Measurements from ENCODE around the gene DARS1.

Gene DARS1

GRCh38 chr2:135985018-135985825, at the start of gene DARS1:
Gene DARS1 (minus strand): TSS chr2:135985626. CDS start chr2:135985468, 158 bp downstream.
- DNase-seq (ENCODE audit: low spot score): peak; percentile 97

DNA sequence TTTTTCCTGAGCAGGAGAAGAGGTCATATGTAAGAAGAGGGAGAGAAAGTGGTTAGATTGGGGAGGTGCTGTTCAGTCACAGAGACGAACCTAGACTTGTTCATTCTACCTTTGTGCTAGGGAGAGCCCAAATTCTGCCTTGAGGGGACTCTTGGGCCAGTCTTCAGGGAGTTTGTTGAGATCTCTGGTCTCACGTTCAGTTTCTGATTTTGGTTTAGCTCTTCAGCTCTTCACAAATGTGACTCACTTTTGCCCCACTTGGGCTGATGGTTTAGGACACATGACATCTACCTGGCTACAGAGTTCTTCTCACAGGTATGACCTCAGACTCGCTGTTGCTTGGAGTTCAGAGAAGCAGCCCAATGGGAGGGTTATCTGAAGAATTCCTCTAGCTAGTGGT, 49.2 kb upstream of the DARS1 start:
- no peak for DNase-seq (ENCODE audit: low spot score)

DNA sequence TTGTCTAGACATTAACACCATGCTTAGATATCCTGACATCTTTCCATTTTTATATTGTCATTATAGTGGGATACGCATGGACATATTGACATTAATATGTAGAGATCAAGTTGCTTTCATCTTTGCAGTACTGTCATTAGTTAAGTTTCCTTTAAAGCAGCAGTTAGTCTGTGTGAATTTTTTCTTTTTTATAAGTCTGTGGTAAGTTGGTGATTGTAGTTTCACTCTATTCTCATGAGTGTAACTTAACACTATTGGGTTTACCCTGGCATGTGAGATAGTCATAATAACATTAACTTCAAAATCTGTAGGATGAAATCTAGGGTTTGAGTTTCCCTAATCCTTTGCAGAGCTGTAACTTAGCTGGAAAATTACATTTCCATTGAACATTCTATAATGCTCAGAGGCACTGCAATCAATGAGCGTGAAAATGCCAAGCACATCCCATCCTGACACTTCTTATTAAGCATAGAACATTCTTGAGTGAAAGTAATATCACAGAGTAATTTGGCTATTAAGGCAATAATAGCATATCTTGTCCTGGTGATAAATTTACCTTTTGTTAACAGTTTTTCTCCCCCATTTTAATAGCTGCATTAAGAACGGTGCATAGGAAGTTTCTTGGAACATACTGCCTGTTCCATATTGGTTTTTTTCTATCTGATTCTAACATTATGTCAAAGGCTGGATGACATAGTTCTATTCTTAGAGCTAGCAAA, 47.5 kb upstream of the DARS1 start:
- no peak for DNase-seq (ENCODE audit: low spot score)

DNA sequence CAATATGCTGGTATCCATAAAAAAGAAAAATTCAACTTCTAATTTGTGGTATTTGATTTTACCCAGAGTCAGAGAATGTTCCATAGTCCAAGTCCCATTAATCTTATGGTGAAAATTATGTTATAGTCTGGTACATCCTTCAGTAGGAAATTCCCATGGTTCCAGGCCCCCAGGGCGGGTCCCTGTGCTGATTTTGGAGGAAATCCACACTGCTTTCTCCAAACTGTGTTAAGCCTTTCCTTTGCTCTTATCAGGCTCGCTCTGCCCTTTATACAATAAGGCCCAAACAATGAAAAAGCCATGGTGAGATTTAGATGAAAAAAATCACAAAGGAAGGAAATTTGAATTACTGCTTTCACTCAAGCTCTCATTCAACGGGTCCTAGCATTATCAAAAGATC, 46.8 kb upstream of the DARS1 start:
- no peak for DNase-seq (ENCODE audit: low spot score)

DNA sequence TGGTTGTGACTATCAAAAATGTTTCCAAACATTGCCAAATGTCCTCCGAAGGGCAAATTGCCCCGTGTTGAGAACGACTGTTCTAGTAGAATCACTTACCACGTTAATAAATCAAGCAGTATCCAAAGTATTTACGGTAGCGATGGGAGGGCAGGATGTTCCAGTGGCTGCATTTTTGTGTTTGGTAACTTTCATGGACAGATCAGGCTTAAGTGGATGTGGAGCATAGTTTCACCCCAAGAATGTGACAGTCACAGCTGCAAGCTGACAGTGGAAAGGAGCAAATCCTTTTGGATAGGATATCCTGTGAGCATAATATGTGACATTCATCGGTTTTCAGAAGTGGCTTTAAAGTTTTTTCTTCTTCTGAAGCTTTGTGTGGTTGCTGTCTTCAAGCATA, 46.3 kb upstream of the DARS1 start:
- DNase-seq (ENCODE audit: low spot score): no peak

- DNase-seq (ENCODE audit: low spot score): no peak
Measured at GRCh38 chr2:136030406-136030805, 45.0 kb upstream of the DARS1 start.

DNA sequence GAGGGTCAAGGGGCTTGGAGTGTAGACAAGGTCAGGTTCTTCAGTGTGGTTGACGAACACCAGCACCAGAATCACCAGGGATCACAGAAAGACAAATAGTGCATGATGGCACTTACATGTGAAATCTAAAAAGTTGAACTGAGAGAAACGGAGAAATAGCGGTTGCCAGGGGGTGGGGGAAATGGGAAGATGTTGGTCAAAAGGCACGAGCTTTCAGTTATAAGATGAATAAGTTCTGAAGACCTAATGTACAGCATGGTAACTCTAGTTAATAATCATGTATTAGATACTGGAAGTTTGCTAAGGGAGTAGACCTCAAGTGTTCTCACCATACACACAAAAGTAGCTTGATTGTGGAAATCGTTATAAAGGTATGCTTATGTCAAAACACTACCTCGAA, 43.7 kb upstream of the DARS1 start:
- no peak for DNase-seq (ENCODE audit: low spot score)

DNA sequence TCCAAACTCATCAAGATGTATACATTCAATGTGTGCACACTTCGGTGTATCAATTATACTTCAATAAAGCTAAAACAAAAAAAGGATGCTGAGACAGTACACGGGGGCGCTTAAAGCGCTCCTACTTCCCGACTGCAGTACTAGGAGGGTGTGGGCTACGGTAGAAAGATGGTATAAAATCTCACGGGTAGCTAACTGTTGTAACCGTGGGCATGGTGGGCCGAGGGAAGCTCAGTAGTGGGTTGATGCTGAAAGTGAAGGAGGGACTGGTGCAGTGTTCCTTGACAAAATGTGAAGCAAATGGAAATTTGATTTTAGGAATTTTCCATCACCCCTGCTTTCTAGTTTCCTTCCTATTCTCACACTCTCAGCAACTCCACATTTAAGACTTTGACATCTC, 42.6 kb upstream of the DARS1 start:
- no peak for DNase-seq (ENCODE audit: low spot score)

DNA sequence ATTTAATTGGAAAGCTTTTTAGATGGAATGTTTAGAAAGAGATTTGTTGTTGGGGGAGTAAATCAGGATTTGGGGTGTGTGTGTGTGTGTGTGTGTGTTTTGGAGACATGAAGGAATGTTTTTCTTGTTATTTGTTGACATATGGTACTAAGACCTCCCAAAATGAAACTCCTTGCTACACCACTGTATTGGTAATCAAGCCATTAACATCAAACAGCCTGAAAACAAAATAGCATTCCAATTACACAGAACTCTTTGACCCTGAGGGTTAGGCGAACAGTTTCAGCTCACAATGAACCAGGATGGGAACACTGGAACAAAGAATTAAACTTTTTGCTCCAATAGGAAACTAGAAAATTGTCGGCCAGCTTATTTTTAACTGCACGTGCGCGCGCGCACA, 41.7 kb upstream of the DARS1 start:
- DNase-seq (ENCODE audit: low spot score): no peak

- peak; percentile 52 for DNase-seq (ENCODE audit: low spot score)
Measured at GRCh38 chr2:136025057-136025973, 39.9 kb upstream of the DARS1 start.

- DNase-seq (ENCODE audit: low spot score): no peak
Measured at GRCh38 chr2:136024616-136025015, 39.2 kb upstream of the DARS1 start.

DNA sequence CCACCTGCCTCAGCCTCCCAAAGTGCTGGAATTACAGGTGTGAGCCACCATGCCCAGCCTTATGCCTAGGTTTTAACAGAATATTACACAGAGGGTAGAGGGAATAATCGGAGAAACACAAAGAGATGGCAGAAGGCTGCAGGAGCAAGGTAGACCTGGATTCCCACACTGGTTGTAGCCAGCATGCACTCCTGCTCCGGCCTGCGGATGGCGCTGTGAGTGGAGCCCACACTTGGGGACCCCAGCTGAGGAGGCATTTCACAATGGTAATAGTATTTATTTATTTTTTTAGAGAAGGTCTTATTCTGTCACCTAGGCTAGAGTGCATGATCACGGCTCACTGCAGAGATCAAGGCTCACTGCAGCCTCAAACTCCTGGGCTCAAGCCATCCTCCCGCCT, 38.8 kb upstream of the DARS1 start:
- DNase-seq (ENCODE audit: low spot score): no peak

- no peak for DNase-seq (ENCODE audit: low spot score)
Measured at GRCh38 chr2:136023416-136023815, 38.0 kb upstream of the DARS1 start.

DNA sequence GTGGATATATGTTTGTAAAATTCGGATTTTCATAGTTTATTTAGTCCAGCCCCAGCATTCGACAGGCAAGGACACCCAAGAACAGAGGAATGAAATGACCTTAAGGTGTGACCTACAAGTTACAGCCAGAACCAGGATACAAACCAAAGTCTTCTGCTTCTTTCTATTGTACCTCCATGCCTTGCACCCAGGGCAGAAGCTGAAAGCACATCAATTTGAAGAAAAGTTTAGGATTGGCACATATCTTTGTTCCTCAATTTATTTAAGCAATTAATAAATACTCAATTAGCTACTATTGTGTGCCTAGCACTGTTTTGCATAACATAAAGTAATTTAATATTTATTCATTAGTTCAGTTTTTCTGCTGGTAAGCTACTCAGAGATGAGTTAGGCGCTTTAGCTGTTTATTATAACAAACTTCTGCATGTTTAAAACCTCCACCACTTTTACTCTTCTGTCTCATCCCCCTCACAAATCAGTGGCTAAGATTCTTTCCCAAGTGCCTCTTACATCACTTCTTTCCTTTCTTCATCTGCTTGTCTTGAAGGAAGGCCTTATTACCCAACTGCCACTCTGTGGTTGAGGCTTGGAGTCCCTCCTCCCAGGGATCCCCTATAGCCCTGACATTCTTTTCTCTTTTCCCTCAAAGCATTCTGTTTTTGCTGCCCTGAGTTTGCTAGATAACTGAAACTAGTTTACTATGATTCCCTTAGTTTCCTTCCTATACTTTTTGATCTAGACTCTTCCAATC, 37.1 kb upstream of the DARS1 start:
- DNase-seq (ENCODE audit: low spot score): no peak

DNA sequence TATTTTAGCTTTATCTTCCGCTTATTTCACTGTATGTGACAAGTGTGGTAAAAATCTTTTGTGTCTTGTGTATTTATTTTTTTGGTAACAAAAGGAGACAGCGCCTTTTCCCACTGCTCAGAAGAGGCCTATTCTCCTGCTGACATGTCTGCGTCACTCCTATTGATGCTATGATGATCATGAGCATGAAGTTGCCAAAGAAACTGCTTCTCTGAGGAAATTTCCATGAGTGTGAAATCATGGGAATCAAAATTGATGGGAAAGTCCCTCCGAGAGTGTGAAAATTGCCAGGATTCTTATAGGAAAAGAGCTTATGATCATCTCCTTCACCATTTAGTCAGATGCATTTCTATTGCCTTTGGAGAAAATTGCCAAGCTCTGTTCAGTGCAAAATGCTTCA, 36.5 kb upstream of the DARS1 start:
- DNase-seq (ENCODE audit: low spot score): no peak

- DNase-seq (ENCODE audit: low spot score): no peak
Measured at GRCh38 chr2:136021406-136021805, 36.0 kb upstream of the DARS1 start.

- no peak for DNase-seq (ENCODE audit: low spot score)
Measured at GRCh38 chr2:136020831-136021230, 35.4 kb upstream of the DARS1 start.

- no peak for DNase-seq (ENCODE audit: low spot score)
Measured at GRCh38 chr2:136019825-136020224, 34.4 kb upstream of the DARS1 start.

GRCh38 chr2:136019306-136019705, 33.9 kb upstream of the DARS1 start:
- no peak for DNase-seq (ENCODE audit: low spot score)

GRCh38 chr2:136017786-136018185, 32.4 kb upstream of the DARS1 start:
- DNase-seq (ENCODE audit: low spot score): no peak

DNA sequence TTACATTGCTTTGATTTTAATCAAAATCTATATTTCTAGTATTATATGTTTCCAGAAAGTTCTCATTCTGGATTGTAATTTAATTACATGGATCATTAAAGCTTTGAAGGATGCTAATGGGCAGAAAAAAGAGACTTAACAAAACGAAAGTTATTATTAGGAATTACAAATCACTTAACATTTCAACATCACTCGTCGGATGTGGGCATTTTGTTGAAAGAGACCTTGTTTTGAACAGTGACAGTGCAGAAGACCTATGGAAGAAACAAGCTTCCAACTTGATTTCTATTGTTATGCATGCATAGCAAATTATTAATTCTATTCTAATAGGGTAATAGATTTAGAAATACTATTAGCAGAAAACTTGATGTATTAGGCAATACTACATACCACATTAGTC, 31.4 kb upstream of the DARS1 start:
- no peak for DNase-seq (ENCODE audit: low spot score)

GRCh38 chr2:136016427-136016826, 31.0 kb upstream of the DARS1 start:
- DNase-seq (ENCODE audit: low spot score): no peak

Data from AG08395 (cell line).